Measurements from ENCODE around the gene NDUFS5.
"Not testable (repeated sequence)": the region's sequence is repeated elsewhere in the genome, so short reads cannot be mapped to it uniquely, and the experiment has no call there.

Gene NDUFS5

DNA sequence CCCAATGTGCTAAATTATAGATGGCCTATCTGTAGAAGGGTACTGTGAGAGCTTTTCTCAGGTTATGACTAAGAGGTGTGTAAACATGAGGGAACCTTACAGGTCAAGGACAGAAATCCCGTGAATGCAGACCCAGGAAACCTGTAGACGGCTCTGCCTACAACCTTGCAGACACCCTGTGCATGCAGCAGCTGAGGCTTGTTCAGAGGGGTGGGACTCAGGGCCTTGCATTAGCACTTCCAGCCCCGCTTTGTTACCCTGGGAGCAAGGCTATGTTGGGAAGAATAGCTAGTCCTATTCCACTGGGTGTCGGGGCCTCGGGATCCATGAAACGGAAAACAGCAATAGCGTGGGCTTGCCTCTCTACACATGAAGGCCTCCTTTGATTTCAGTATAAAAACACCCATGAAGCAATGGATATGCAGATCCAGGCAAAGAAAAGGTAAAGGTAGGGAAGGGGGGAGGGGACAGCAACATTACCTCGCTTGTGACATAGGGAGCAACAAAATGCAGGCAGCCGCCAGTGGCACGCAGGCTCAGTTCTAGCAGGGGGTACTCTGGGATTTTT, 9.5 kb upstream of the NDUFS5 start:
- no peak for DNase-seq

DNA sequence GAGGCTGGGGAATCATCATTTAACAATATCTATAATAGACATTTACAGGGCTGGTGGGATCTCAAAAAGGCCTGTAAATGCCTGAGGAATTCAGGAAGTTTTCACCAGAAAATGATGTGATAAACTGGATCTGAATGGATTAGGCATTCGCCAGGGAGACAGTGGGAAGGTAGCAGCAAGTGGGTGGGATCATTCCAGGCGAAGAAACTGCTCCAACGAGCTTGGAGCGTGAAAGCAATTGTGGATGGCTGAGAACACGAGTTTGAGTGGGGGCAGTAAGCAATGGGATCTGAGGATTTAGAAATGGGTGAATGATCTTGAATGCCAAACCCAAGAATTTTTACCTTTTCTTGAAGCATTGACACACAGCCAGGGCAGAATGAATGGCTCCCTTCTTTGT, 8.9 kb upstream of the NDUFS5 start:
- no peak for DNase-seq

DNA sequence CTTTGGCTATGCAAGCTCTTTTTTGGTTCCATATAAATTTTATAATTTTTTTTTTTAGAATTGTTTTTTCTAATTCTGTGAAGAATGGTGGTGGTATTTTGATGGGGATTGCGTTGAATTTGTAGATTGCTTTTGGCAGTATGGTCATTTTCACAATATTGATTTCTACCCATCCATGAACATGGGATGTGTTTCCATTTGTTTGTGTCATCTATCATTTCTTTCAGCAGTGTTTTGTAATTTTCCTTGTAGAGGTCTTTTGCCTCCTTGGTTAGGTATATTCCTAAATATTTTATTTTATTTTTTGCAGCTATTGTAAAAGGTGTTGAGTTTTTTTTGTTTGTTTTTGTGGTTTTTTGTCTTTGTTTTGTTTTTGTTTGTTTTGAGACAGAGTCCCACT, 5.7 kb upstream of the NDUFS5 start:
- DNase-seq: not testable (repeated sequence)

DNA sequence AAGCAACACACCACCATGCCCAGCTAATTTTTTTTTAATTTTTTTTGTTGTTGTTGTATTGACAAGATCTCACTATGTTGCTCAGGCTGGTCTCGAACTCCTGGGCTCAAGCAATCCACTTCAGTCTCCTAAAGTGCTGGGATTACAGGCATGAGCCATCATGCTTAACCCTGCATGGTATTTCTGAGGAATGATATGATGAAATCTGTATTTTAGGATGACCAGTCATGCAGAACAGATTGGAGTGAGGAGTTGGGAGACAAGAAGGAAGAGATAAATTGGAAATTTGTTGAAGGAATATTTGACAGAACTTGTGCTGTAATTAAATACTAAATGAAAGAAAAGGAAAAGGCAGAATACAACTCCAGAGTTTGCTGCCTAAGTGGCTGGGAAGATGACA, 4.7 kb upstream of the NDUFS5 start:
- DNase-seq: no peak

DNA sequence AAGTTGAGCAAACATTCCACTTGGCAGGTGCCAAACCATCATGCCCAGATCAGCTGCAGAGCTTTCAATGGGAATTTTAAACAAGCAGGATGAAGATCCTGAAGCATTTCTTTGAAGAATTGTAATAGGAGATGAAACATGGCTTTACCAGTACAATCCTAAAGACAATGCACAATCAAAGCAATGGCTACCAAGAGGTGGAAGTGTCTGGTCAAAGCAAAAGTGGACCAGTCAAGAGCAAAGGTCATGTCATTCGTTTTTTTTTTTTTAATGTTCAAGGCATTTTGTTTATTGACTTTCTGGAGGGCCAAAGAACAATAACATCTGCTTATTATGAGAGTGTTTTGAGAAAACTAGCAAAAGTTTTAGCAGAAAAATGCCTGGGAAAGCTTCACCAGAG, 3.0 kb upstream of the NDUFS5 start:
- no peak for DNase-seq

DNA sequence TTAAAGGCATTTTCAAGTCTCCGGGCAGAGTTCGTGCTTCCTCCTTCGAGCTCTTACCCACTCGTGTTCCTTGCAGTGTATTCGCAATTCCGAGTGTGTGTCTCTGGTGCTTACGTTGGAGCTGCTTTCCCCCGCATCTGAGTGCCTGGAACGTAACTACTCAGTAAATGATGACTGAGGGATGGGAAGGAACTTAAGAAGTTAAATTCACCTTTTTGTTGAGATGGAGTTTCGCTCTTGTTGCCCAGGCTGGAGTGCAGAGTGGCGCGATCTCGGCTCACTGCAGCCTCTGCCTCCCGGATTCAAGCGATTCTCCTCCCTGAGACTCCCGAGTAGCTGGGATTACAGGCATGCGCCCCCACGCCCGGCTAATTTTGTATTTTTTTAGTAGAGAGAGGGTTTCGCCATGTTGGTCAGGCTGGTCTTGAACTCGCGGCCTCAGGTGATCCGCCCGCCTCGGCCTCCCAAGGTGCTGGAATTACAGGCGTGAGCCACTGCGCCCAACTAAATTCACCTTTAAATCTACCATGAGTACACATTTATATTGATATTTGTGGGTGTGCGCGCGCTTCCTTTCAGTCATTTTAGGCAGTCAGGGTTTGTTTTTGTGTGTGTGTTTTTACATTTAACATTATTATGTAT, 837 bp downstream of the NDUFS5 start:
- no peak for DNase-seq

DNA sequence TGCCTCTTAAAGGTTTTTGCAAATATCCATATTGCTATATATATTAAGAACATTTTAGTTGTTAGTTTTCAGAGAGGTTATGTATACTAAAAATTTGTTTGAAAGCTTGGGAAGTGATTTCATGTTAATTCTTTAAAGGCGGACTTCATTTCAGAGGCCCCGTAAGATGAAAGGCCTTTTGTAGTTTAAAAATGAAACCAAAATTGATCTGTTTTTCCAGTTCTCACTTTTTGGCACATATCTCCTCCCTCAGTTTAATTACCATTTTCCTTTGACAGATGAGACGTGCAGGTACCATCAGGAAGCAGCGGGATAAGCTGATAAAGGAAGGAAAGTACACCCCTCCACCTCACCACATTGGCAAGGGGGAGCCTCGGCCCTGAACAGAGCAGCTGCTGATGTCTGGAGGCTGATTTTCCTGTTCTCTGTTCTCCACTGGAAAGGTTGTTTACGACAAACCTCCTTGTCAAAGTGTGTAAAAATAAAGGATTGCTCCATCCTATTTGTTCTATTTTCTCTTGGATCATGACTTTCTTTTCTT, 8.0 kb downstream of the NDUFS5 start:
- DNase-seq: no peak

DNA sequence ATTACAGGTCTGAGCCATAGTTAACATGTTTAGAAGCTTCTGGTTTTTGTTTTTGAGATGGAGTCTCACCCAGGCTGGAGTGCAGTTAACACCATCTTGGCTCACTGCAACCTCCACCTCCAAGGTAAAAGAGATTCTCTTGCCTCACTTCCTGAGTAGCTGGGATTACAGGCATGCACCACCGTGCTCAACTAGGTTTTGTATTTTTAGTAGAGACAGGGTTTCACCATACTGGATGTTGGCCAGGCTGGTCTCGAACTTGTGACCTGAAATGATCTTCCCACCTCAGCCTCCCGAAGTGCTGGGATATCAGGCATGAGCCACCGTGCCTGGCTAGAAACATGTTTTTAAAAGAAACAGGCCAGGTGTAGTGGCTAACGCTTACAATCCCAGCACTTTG, 10.5 kb downstream of the NDUFS5 start:
- DNase-seq: no peak

DNA sequence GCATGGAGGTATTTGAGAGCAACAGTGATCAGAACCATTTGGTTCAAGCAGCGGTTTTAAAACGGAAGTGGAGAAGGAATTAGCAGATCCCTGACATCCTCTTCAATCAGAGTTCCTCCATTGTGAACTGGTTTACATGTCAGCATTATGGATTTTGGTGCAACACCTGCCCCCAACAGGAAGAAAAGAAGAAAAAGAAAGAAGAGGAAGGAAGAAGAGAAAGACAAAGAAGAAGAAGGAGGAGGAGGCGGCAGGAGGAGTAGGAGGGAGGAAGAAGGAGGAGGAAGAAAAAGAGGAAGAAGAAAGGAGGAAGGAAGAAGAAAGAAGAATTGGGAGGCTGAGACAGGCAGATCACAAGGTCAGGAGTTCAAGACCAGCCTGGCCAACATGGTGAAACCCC, 17.4 kb downstream of the NDUFS5 start:
- no peak for DNase-seq

DNA sequence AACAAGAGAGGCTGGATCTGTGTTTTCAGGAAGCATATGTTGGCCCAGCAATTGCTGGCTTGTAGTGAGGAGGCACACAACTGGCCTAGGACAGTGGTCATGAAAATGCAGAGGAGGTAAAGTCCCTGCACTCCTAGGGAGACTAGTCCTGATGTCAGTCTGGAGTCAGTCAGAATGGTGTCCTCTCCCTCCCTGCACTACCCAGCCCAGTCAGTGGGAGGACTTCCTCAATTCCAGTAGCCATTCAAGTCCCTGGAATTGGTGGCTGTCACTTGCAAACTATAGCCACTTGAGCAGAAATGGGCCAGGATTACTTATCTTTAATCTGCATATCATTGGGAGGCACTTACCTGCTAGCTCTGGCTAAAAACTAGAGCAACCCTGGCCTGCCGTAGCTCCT, 18.6 kb downstream of the NDUFS5 start:
- DNase-seq: no peak

DNA sequence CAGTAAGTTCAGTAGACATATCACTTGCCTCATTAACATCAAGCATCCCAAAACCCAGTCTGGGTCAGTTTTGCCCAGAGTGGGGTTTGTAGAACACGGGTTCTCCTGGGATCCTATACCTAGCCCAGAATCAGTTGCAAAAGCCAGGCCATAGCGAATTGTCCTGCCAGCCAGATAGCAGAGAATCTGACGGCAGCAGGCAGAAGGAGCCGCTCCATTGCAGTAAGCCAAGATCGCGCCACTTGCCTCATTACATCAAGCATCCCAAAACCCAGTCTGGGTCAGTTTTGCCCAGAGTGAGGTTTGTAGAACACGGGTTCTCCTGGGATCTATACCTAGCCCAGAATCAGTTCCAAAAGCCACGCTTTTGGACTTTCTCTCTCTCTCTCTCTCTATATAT, 19.1 kb downstream of the NDUFS5 start:
- DNase-seq: no peak

DNA sequence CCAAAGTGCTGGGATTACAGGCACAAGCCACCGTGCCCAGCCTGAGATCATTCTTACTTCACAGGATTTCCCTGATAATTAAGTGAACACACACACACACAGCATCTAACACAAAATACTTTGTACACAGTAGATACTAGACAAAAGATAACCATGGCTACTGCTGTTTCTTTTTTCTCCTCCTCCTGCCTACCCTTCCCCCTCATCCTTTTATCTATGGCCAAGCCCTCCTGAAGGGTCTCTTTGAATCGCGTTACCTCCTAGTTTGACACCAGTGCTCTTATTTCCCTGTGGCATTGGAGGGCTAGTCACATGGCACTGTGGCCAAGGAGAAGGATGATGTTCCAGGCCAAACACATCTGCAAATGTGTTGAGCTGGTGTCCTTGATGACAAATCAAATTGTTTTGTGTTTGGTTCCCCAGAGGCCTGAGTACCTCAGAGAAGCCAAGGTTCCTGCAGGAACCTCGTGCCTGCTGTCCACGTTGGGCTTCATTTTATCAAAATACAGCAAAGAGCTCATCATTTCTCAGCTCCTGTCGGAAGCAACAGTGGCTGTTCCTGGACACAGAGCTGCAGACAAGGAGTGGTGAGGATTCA, 20.6 kb downstream of the NDUFS5 start:
- DNase-seq: no peak

DNA sequence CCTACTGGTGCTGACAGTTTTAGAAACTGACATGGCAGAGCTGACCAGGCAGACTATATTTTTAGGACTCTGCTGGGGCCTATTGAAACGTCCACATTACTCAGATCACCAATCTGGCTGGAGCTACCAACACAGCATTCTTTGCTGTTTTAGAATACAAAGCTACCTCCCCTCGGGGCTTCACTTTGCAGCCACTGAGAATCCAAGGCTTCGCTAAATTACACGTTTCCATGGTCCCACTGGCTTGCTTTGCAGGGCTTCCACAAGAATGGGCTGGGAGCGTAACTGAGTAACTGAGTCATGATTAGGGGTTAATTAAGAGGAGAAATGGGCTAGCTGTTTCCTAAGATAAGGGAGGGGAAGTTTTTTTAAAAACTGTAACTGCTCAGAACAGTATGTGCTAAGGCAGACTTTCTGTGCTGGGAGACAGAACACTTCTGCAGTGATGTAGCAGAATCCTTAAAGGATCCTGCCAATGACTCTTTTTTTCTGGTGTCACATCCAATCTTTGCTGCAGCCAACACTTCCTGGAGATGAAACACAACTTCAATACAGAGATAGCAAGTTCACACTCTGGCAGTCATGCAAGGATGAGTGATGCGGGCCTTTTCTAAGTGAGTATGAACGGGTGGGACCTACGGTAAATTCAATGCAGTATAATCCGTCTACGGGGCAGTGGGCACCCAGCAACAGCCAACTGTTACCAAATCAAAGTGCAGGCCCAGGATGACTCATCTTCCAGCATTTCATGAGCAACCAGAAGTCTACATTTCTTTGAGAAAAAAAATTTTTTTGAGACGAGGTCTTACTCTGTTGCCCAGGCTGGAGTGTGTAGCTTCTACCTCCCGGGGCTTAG, 21.5 kb downstream of the NDUFS5 start:
- DNase-seq: no peak

DNA sequence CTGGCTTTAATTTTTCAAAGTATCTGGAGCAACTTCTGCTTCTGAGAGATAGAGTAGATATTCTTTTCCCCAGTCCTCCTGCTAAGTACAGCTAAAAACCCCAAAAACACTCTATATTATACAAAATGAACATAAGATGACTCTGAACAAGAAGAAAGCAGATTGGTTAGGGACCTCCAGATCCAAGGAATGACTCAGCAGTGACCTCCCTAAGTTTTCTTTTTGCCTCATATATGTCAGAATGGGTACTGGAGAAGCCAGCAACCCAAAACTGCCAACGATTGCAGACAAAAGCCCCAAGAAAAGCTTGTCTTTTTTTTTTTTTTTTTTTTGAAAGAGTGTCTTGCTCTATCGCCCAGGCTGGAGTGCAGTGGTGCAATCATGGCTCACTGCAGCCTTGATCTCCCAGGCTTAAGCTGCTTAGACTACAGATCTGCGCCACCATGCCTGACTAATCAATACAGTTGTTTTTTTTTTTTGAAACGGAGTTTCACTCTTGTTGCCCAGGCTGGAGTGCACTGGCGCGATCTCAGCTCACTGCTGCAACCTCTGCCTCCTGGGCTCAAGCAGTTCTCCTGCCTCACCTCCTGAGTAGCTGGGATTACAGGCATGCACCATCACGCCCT, 22.7 kb downstream of the NDUFS5 start:
- no peak for DNase-seq

DNA sequence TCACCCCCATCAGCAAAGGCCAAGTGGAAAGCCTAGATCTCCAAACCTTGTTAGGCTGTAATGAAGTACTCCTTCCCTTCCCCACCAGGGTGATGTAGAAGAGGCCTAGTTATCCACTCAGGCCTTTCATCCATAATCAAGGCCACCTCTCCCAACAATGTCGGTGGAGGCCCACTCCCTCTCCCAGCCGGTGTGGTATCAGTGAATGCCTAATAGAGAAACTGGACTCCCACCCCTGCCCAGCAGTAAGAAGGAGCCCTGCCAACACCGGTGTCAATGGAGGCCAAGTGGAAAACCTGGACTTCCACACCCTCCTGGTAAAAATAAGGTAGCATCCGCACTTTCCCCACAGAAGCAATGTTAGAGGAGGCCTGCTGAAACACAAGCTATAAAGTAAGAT, 23.9 kb downstream of the NDUFS5 start:
- no peak for DNase-seq

DNA sequence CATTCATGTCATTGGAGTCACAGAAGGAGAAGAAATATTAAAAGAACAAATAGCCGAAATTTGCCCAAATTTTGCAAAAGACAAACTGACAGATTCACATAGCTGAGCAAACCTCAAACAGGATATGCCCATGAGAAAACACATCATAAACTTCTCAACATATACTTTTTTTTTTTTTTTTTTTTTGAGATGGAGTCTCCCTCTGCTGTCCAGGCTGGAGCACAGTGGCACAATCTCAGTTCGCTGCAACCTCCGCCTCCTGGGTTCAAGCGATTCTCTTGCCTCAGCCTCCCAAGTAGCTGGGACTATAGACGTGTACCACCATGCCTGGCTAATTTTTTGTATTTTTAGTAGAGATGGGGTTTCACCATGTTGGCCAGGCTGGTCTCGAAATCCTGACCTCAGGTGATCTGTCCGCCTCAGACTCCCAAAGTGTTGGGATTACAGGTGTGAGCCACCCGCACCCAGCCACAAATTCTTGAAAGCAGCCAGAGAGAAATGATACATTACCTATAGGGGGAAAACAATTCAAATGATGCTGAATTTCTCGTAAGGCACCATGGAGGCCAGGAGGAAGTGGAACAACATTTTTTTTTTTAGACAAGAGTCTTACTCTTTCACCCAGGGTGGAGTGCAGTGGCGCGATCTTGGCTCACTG, 25.2 kb downstream of the NDUFS5 start:
- DNase-seq: not testable (repeated sequence)

DNA sequence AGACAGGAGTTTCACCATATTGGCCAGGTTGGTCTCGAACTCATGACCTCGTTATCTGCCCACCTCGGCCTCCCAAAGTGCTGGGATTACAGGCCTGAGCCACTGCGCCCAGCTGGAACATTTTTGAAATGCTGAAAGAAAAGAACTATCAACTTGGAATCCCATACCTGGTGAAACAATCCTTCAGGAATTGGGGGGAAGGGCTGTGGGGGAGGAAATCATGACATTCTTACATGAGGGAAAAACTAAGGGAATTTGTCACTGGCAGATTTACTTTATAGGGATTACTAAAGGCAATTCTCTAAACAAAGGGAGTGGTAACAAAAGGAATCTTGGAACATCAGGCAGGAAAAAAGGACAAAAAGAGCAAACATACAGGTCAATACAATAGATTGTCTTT, 25.8 kb downstream of the NDUFS5 start:
- no peak for DNase-seq

DNA sequence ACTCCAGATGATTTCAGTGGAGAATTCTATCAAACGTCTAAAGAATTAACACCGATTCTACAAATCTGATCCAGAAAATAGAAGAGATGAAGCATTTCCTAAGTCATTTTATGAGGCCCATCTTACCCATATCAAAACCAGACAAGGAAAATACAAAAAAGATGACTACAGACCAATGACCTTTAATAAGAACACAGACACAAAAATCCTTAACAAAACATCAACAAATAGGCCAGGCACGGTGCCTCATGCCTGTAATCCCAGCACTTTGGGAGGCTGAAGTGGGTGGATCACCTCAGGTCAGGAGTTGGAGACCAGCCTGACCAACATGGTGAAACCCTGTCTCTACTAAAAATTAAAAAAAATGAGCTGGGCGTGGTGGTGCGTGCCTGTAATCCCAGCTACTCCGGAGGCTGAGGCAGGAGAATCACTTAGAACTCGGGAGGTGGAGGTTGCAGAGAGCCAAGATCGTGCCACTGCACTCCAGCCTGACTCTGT, 29.1 kb downstream of the NDUFS5 start:
- not testable (repeated sequence) for DNase-seq

DNA sequence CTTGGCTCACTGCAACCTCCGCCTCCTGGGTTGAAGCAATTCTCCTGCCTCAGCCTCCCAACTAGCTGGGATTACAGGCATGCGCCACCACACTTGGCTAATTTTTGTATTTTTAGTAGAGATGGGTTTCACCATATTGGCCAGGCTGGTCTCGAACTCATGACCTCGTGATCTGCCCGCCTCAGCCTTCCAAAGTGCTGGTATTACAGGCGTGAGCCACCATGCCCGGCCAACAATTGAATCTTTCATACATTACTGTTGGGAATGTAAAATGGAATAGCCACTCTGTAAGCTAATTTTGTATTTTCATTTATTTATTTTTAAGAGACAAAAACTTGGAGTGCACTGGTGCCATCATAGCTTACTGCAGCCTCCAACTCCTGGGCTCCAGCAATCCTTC, 35.4 kb downstream of the NDUFS5 start:
- not testable (repeated sequence) for DNase-seq

DNA sequence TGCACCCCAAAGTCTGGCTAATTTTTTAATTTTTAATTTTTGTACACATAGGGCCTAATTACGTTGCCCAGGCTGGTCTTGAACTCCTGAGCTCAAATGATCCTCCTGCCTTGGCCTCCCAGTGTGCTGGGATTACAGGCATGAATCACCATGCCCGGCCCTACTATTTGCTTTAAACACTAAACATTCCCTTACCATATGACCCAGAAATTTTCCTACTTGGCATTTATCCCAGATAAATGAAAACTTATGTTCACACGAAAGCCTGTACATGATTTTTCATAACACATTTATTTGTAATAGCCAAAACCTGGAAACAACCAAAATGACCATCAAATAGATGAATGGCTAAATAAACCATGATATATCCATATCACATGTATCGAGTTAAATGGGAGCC, 35.8 kb downstream of the NDUFS5 start:
- no peak for DNase-seq

DNA sequence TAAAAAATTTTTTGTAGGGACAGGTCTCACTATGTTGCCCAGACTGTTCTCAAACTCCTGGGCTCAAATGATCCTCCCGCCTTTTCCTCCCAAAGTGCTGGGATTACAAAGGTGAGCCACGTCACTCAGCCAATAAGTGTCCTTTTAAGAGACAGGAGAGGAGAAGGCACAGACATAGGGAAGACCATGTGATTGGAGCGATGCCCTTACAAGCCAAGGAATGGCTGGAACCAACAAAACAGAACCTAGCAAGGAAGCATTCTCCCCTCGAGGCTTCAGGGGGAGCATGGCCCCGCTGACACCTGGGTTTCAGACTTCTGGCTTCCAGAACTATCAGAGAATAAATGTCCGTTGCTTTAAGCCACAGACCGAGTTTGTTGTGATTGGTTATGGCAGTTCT, 37.0 kb downstream of the NDUFS5 start:
- DNase-seq: no peak

DNA sequence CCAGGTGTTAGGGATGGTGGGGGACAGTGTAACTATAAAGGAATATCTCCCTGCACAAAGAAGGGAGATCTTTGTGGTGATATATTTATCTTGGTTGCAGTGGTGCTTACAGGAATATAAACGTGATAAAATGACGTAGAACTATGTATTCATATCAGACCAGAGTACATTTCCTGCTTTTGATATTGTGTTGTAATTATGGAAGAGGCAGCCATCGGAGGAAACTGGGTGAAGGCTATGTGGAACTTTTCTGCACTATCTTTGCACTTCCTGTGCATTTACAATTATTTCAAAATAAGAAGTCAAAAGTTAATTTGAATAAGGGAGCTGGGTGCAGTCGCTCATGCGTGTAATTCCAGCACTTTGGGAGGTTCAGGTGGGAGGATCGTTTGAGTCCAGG, 37.6 kb downstream of the NDUFS5 start:
- no peak for DNase-seq

Data from stimulated activated CD4-positive, alpha-beta T cell treated with anti-CD3 and anti-CD28 coated beads, Interleukin-4, amount 100 ng/mL, for 24 hours (primary cell).